Suppressor macrophage treated with lipopolysaccharide for 4 hours (primary cell): Measurements from ENCODE around the gene PTBP1.
"Not testable (repeated sequence)": the region's sequence is repeated elsewhere in the genome, so short reads cannot be mapped to it uniquely, and the experiment has no call there.

Source experiments
- DNase-seq: peaks from one replicate; pipeline ENCODE4 v3.0.0-alpha.2; 2020

PTBP1 gene

GRCh38 chr19:812049-812746 is 14.9 kb downstream of the PTBP1 start:
- DNase-seq: no peak

- DNase-seq: no peak
These were observed 15.5 kb downstream of the PTBP1 start for GRCh38 chr19:812747-813218.

DNA sequence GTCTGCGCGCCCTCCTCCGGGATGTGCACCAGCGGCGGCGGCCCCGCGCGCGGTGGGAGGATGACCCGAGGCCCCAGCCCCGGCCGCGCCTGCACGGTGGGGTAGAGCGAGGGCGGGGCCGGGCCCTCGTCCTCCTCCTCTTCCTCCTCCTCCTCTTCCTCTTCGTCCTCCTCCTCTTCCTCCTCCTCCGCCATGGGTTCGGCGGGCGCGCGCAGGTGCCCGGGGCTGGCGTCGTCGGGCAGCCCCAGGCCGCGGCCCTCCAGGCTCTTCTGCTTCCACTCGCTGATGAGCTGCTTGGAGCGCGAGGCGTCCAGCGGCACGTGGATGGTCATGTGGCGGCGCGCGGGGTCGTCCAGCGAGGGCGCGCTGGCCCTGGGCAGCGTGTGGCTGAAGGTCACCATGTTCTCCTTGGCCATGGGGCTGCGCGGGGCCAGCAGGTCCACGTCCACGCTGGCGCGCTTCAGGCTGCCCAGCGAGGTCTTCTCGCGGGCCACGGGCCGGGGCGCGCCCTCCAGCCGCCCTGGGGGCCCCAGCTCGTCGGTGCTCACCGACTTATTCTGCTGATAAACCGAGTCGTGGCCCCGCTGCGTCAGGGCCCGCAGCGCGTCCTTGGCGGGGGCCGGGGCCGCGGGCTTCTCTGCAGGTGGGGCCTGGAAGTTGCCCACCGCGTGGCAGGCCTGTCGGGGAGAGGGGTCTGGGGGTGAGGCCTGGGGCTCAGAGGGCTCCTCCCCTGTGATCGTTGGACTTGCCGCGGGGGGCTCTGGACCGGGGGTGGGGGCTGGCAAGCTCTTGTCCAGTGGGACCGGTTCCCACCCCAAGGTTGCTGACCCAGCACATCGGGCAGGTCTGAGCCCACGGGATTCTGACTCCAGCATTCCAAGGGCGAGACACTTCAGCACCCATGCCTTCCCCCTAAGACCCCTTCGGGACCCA is 16.2 kb downstream of the PTBP1 start:
- DNase-seq: no peak

DNA sequence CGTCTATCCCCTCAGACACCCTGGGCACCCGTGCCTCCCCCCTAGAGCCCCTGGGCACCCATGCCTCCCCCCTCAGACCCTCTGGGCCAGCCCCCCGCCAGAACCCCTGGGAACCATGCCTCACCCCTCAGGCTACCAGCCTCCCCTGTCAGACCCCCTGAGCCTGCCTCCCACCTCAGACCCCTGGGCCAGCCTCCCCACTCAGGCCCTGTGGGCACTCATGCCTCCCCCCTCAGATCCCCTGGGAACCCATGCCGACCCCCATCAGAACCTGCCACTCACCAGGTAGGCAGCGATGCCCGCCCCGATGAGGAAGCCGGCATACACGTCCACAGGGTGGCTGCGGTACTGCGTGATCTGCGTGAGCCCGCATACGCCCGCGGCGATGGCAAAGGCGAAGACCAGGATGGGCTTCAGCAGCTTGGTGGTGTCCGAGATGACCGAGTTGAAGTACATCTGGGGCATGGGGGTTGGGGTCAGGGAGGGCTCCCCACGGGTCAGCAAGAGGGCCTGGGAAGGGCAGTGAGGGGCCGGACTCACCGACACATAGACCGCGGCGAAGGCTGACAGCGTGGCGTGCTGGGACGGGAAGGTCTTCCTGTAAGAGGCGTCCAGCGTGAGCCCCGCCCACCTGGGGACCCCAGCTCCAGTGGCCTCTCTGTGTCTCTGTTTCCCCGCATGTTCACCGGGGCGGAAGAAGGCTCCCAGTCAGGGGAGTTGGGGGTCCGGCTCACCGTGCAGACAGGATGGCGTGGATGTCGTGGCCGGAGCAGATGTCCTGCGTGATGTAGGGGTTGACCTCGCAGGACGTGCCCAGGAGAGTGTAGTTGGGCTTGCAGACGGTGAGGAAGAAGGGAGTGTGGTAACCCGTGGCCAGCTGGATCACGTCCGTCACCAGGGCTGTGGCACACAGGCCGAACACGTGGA is 17.2 kb downstream of the PTBP1 start:
- no peak for DNase-seq

GRCh38 chr19:815079-815774 is 18.0 kb downstream of the PTBP1 start:
- no peak for DNase-seq

DNA sequence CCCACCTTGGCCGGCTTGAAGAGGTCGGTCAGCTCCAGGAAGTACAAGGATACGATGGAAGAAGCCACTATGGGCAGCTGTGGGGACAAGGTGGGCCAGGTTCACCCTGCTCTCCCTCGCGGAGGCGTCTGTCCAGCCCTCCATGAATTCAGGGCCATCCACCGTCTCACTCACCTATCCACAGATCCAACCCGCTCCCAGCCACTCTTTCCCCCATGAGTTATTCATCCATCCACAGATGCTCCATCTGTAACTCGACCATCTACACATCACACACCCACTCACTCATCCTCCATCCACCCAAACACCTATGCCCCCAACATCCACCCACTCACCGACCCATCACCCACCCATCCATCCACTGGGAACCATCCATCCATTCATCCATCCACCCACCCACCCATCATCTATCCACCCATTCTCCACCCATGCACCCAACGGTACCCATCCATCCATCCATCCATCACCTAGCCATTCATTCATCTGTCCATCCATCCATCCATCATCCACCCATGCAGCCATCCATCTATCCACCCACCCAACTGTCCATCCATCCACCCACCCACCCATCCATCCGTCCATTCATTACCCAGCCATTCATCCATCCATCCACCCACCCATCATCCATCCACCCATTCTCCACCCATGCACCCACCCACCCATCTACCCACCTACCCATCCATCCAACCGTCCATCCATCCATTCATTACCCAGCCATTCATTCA is 18.7 kb downstream of the PTBP1 start:
- DNase-seq: no peak

DNA sequence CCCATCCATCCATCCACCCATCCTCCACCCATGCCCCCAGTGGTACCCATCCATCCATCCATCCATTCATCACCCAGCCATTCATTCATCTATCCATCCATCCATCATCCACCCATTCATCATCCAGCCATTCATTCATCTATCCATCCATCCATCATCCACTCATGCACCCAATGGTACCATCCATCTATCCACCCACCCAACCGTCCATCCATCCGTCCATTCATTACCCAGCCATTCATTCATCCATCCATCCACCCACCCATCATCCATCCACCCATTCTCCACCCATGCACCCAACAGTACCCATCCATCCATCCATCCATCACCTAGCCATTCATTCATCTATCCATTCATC is 19.2 kb downstream of the PTBP1 start:
- DNase-seq: no peak

DNA sequence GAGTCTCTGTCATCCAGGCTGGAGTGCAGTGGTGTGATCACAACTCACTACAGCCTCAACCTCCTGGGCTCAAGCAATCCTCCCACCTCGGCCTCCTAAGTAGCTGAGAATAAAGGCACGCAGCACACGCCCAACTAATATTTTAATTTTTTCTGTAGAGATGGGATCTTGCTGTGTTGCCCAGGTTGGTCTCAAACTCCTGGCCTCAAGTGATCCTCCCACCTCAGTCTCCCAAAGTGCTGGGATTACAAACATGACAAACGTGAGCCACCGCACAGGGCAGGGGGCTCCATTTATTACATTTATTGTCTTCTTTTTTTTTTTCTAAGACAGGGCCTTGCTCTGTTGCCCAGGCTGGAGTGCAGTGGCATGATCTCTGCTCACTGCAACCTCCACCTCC is 23.0 kb downstream of the PTBP1 start:
- DNase-seq: not testable (repeated sequence)

DNA sequence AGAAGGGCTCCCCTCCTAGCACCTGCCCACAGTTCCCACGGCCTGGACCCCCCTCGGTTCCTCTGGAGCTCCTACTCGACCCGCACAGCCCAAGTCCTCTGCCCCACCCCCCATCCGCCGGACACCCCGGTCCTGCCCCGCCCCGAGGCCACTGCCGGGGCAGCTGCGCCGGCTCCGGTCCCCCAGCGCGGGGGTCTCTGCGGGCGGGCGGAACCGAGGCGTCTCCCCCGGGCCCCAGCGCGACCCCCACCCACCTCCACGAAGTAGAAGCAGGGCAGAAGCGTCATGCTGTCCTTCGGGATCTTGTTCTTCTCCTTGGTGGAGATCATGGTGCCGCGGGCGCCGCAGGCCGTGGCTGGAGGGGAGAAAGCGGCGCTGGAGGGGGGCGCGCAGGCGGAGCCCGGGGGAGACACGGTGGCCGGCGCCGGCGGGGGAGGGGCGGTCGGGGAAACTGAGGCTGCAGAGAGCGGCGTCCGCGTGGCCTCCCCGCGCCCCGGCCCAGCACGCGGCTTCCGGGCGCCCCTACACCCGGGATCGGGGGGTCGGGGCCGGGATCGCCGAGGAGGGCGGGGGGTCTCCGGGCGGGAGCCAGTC is 24.1 kb downstream of the PTBP1 start:
- no peak for DNase-seq

GRCh38 chr19:821825-822503 is 24.7 kb downstream of the PTBP1 start, which contains the start of gene PLPPR3:
Gene PLPPR3 (minus strand): TSS chr19:821955. CDS start chr19:821559, 396 bp downstream.
- no peak for DNase-seq

- peak; percentile 23 for DNase-seq
These were observed 26.4 kb downstream of the PTBP1 start for GRCh38 chr19:823565-824121.

GRCh38 chr19:824885-825284 is 27.6 kb downstream of the PTBP1 start:
- DNase-seq: peak; percentile 80

- peak; percentile 36 for DNase-seq
These were observed 28.8 kb downstream of the PTBP1 start for GRCh38 chr19:825897-826644.

- DNase-seq: no peak
These were observed 30.1 kb downstream of the PTBP1 start for GRCh38 chr19:827314-827709.

DNA sequence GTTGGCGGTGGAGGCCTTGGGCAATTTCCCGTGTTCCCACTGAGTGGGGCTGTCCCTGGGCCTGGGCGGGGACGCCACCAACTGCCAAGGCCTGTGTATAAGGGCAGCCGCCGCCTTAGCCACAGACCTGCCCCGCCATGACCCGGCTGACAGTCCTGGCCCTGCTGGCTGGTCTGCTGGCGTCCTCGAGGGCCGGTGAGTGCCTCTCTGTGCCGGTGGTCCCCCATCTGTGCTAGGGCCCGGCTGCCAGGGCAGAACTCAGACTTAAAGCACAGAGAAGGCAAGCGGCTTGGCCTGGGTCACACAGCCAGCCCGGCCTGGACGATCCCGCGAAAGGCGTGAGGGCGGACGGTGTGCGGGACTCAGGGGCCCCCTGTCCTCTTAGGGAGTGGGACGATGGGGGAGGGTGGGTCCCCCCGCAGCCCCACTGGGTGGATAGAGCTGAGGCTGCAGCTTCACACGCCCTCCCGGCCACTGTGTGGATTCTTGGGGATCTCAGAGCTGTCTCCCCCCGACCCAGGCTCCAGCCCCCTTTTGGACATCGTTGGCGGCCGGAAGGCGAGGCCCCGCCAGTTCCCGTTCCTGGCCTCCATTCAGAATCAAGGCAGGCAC is 30.6 kb downstream of the PTBP1 start, which contains the start of gene AZU1:
TSS of gene AZU1 (plus strand) at position 128 of the 612 bp plus-strand sequence. CDS start at position 138, 10 bp downstream.
- peak; percentile 83 for DNase-seq

DNA sequence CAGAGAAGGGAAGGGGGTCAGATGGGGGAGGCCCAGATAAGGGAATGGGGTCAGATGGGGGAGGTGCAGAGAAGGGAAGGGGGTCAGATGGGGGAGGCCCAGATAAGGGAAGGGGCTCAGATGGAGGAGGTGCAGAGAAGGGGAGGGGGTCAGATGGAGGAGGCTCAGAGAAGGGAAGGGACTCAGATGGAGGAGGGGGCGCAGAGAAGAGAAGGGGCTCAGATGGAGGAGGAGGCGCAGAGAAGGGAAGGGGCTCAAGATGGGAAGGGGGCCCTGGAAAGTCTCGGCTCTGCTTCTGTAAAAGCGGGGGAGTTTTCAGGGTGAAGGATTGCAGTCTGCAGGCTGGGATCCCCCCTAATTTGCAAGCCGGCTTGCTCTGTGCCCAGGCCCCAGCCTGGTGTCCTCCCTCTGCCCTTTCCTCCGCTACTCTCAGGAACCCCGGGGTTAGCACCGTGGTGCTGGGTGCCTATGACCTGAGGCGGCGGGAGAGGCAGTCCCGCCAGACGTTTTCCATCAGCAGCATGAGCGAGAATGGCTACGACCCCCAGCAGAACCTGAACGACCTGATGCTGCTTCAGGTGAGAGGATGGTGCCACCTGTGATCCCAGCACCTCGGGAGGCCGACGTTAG is 32.0 kb downstream of the PTBP1 start:
- no peak for DNase-seq

DNA sequence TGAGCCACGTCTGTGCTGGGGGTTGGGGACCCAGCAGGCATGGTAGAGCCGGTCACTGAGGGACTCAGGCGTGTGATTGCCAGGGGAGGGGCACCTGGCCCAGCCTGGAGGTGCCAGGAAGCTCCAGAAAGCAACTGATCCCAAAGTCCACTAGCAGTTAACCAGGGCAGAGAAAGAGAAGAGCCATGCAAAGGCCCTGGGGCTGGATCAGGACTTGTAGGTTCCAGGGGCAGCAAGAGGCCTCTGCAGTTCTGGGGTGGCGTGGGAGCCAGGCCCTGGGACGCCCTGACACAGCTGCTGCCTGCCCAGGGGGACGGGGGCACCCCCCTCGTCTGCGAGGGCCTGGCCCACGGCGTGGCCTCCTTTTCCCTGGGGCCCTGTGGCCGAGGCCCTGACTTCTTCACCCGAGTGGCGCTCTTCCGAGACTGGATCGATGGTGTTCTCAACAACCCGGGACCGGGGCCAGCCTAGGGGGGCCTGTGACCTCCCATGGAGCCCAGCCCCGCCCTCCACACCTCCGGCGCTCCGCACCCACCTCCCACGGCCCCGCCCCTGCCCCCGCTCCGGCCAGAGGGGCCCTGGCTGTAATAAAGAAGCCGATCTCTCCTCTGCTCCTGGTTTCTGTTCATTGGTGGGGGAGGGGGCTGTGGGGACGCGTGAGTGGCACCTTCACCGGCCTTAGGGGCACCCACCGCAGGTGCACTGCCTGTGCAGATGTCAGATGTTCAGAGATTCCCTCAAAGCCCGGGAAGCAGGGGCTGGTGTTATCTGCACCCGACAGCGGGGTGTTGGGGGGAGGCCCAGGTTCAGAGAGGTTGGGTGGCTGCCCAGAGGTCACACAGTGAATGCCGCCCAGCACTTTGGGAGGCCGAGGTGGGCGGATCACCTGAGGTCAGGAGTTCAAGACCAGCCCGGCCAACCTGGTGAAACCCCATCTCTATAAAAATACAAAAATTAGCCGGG is 34.4 kb downstream of the PTBP1 start:
- no peak for DNase-seq
